ENCODE measurements around the gene DLG2. TPM values are rescaled to one million over a fixed set of nuclear protein-coding genes. Genes with fewer than 3 reads are reported as not detected.

The DLG2 gene
- total RNA-seq, 2 experiments from 2014 or later: 6.9 to 8.2 TPM

- intact Hi-C loops (cut with micrococcal nuclease; ENCODE audit: unreplicated experiment): no loop called here
- Histone ChIP-seq H3K9me3 (ENCODE audit: low read length) (no peaks in the 10 kb centered on the region), H3K9me2 (ENCODE audit: insufficient read depth, low read length) (no peaks in the 10 kb centered on the region), H2AFZ (ENCODE audit: low read length) (no peak overlapping the region), H3K36me3 (ENCODE audit: insufficient read depth, low read length) (no peaks in the 10 kb centered on the region), H3K79me2 (ENCODE audit: insufficient read depth, low read depth, low read length) (no peaks in the 10 kb centered on the region), H3K4me3 (ENCODE audit: low read depth, low read length, poor library complexity, severe bottlenecking) (no peak overlapping the region), H4K20me1 (ENCODE audit: insufficient read depth, low read length) (no peaks in the 10 kb centered on the region), H3K4me1 (ENCODE audit: insufficient read depth, low read length, poor library complexity, severe bottlenecking) (no peaks in the 10 kb centered on the region), H3K4me2 (ENCODE audit: low read length) (no peak overlapping the region), H3K27ac (ENCODE audit: low read depth, low read length, poor library complexity, severe bottlenecking) (no peak overlapping the region)
- no peak for DNase-seq (ENCODE audit: low spot score)
- ChIA-PET CTCF (ENCODE audit: unreplicated experiment) (no interaction called here), POLR2A (interaction anchor here (0.6 to 1.9 kb wide), 8 partner anchors 9 to 354 kb away, joined by 3 to 11 read pairs (median 4); no protein-coding TSS in a partner anchor)
- TF ChIP-seq EZH2phosphoT487 (IDR thresholded peaks at IDR 0.05; ENCODE audit: borderline replicate concordance, low read depth, low read length): no peak
- TF ChIP-seq CTCF (conservative IDR thresholded peaks at IDR 0.05; ENCODE audit: low read length): no peak
- BruUV-seq (replicated peaks): no TSS peak
Observed at GRCh38 chr11:85154294-85154693, 472.9 kb downstream of the DLG2 start.

GRCh38 chr11:85137597-85137996 lies 489.5 kb downstream of the DLG2 start:
- DNase-seq (ENCODE audit: low spot score): no peak
- ChIA-PET POLR2A (interaction anchor here (0.7 kb wide), 1 partner anchor 1276 kb away, joined by 3 read pairs; no protein-coding TSS in a partner anchor), CTCF (ENCODE audit: unreplicated experiment) (no interaction called here)

More at GRCh38 chr11:85137597-85137996, 489.5 kb downstream of the DLG2 start:
- Histone ChIP-seq H3K4me2 (ENCODE audit: low read length) (no peak overlapping the region), H3K79me2 (ENCODE audit: insufficient read depth, low read depth, low read length) (no peaks in the 10 kb centered on the region), H3K4me3 (ENCODE audit: low read depth, low read length, poor library complexity, severe bottlenecking) (no peak overlapping the region), H3K27ac (ENCODE audit: low read depth, low read length, poor library complexity, severe bottlenecking) (no peak overlapping the region), H3K9me3 (ENCODE audit: low read length) (no peaks in the 10 kb centered on the region), H2AFZ (ENCODE audit: low read length) (no peak overlapping the region), H4K20me1 (ENCODE audit: insufficient read depth, low read length) (no peaks in the 10 kb centered on the region), H3K9me2 (ENCODE audit: insufficient read depth, low read length) (no peaks in the 10 kb centered on the region), H3K36me3 (ENCODE audit: insufficient read depth, low read length) (no peaks in the 10 kb centered on the region), H3K4me1 (ENCODE audit: insufficient read depth, low read length, poor library complexity, severe bottlenecking) (no peaks in the 10 kb centered on the region)
- BruUV-seq (replicated peaks): no TSS peak
- TF ChIP-seq EZH2phosphoT487 (IDR thresholded peaks at IDR 0.05; ENCODE audit: borderline replicate concordance, low read depth, low read length) (no peak), CTCF (conservative IDR thresholded peaks at IDR 0.05; ENCODE audit: low read length) (no peak)
- intact Hi-C loops (cut with micrococcal nuclease; ENCODE audit: unreplicated experiment): no loop called here
